ENCODE results near the gene CD44. TPM values are rescaled to one million over a fixed set of nuclear protein-coding genes. Genes with fewer than 3 reads are reported as not detected.

CD44 gene
- total RNA-seq, 2 experiments from 2014 or later = 518 to 534 TPM

DNA sequence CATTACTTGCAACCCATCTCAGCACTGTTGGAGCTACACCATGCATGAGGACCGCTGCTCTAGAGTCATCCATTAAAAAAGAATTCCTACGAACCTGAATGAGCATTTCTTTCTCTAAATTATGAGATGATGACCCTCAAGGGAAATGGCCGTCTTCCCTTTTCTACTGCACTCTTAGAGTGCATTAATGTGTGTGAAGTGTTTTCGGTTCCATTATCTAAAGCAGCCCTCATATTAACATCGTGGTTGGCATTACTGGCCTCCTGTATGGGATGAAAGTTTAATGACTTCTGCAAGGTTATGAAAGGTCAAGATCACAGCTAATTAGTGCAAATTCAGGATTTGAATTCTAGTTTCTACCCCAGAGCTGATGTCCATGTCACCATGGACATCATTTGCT lies 16.7 kb downstream of the CD44 start:
- no peak for DNase-seq
- Mint-ChIP-seq H3K9me3 (peaks cover 18% of the 10 kb centered on the region), H3K4me3 (no peak overlapping the region), H3K36me3 (ENCODE audit: low read depth) (peaks cover 92% of the 10 kb centered on the region), H3K4me1 (peaks cover 96% of the 10 kb centered on the region), H3K27me3 (no peaks in the 10 kb centered on the region), H3K27ac (no peak overlapping the region)
- CTCF ChIA-PET = interaction anchor here (1.3 to 2.8 kb wide), 4 partner anchors 9 to 15 kb away, joined by 4 to 28 read pairs (median 9); no protein-coding TSS in a partner anchor
- POLR2A ChIA-PET = no interaction called here

DNA sequence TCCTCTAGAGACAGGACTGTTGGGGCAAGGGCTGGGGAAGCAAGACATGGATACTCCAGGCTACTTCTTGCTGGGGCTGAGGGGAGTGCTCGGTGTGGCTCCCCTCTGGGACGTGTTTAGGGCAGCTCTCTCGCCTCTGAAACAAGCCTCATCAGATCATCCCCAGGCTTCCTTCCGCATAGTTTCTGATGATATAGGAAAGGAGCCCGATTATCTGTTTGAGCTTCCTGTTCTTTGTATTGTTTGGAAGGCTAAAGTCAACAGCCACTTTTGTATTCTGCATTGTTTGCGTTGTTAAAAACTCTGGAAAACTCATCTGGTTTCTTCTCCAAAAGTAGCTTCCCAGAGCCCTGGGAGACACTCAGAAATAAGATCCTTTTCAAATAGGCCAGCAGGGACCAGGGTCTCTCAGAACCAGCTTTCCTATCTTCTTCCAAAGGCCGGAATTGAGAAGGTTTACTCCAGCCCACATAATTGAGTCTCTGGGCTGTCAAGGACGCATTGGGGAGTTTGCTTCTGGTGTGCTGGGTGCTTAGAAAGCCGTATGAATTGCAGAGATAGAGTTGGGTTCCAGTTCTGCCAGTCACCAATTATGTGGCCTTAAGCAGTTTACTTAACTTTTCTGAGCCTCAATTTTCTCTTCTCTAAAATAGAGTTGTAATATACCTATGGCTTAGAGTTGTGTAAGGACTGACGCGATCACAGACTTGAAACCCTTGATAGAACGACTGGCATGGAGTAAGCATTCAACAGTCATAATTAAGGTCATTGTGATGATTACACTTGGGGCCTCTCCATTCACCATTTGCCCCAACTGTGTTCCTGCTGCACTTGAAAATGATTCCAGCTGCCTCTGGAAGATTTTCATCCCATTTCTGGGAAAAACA lies 19.1 kb downstream of the CD44 start:
- no peak overlapping the region for H3K27ac Mint-ChIP-seq
- H3K9me3 Mint-ChIP-seq = peaks cover 16% of the 10 kb centered on the region
- CTCF ChIA-PET = interaction anchor here (1.1 to 7.5 kb wide), 3 partner anchors 10 to 14 kb away, joined by 3 to 95 read pairs (median 5); no protein-coding TSS in a partner anchor
- H3K4me3 Mint-ChIP-seq = no peak overlapping the region
- peaks cover 98% of the 10 kb centered on the region for H3K4me1 Mint-ChIP-seq
- H3K36me3 Mint-ChIP-seq (ENCODE audit: low read depth) = peaks cover 93% of the 10 kb centered on the region
- H3K27me3 Mint-ChIP-seq = no peaks in the 10 kb centered on the region
- POLR2A ChIA-PET = no interaction called here
- no peak for DNase-seq

DNA sequence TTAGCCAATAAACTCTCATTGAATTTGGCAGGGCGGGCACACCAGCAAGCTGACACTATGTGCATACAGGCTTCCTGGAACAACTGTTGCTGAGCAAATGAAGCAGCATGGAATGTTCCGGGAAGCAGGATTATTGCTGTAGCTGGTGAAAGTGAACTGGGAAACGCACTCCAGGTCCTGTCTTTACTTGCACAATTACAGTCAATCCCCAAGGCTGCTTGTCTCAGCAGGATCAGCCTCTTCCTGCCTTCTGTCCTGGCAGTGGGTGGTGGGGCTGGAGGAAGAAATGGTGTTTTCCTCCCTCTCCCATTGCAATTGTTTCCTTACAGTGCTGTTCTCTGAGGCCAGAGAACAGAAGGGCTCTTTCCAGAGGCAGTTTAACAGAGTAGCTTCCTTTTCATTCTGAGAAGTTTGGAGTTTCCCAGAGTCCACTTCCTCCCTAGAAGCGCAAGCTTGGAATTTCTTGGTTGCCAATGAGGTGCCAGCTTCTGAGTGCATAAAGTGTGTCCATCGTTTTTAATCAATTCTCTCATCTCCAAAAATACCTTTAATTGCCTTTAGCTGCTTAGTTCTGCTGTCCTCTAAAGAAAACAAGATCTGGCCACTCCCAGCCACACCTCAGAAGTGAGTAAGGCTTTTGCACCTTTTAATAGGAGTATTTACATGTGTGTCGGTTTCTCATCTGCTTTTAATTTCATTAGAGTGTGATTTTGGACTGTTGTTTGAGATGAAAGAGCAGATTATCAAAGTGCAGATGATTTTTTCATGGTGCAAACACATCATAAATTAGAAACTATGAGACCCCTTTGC lies 19.9 kb downstream of the CD44 start:
- peaks cover 92% of the 10 kb centered on the region for H3K36me3 Mint-ChIP-seq (ENCODE audit: low read depth)
- POLR2A ChIA-PET = no interaction called here

DNA sequence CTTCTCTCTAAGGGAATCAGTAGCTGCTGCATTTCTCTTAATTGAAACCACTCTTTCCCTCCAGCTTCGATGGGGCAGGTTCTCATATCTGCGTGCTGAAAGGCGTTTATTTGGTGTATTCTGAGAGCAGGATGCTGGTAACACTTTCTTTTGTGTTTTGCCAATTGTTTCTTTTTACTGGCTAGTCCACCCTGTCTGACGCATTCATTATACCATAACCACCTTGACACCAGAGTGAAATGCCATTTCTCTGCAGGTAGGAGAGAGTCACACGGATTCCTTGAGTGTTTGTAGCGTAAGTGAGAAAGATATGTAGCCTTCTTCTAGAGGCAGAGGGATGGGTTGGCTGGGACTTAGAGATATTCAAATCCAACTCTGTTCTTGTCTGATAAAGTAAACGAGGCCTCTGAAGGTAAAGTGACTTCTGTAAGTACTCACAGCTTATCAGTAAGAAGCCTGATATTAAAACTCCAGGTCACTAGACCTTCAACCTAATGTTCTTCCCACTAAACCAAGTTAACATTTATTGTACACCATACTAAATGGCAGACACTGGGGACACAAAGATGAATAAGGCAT lies 21.4 kb downstream of the CD44 start:
- H3K27ac Mint-ChIP-seq = peak overlapping the region; percentile 63
- peaks cover 90% of the 10 kb centered on the region for H3K36me3 Mint-ChIP-seq (ENCODE audit: low read depth)
- peaks cover 8% of the 10 kb centered on the region for H3K9me3 Mint-ChIP-seq
- peak overlapping the region; percentile 3 for H3K4me3 Mint-ChIP-seq
- H3K27me3 Mint-ChIP-seq = no peaks in the 10 kb centered on the region
- DNase-seq = peak; percentile 45
- POLR2A ChIA-PET = no interaction called here
- CTCF ChIA-PET = interaction anchor here (0.9 to 7.5 kb wide), 6 partner anchors 9 to 100 kb away, joined by 3 to 95 read pairs (median 4); no protein-coding TSS in a partner anchor
- peaks cover 98% of the 10 kb centered on the region for H3K4me1 Mint-ChIP-seq

More for the DNA sequence above, 19.9 kb downstream of the CD44 start:
- no peak for DNase-seq
- Mint-ChIP-seq H3K27ac (peak overlapping the region; percentile 63), H3K4me3 (no peak overlapping the region), H3K27me3 (no peaks in the 10 kb centered on the region), H3K9me3 (peaks cover 15% of the 10 kb centered on the region), H3K4me1 (peaks cover 98% of the 10 kb centered on the region)
- CTCF ChIA-PET = interaction anchor here (1.1 to 7.5 kb wide), 4 partner anchors 10 to 102 kb away, joined by 3 to 95 read pairs (median 4); no protein-coding TSS in a partner anchor

DNA sequence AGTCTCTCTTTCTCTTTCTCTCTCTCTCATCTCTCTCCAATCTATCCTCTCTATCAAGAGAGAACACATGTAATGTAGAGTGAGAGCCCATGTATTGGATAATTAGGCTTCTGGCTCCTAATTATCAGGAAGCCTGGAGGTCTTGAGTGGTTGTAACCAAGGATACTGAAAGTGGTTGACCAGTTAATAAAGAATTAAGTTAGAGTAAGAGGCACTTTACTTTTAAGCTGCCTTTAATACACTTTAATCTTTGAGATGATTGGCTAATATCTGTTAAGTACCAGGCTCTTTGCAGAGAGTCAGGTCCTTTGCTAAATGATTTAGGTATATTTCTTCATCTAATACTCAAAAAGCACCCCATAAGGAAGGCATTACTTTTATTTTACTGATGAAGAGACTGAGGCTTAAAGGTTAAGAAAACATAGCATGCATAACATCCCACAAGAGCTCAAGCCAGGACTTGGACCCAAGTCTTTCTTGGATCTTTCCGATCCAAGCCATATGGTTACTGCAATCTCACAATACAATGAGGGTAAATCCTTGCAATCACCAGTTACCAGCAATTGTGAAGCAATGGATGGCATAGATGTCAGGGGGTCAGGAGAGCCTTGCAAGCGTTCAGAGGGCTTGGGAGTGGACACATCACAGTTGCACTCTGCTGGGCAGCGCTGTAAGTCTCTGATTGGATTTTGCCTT lies 22.1 kb downstream of the CD44 start:
- peaks cover 5% of the 10 kb centered on the region for H3K9me3 Mint-ChIP-seq
- no peak overlapping the region for H3K4me3 Mint-ChIP-seq
- ChIA-PET CTCF (interaction anchor here (1.3 to 7.5 kb wide), 2 partner anchors 9 to 13 kb away, joined by 4 to 95 read pairs; no protein-coding TSS in a partner anchor), POLR2A (no interaction called here)
- H3K27ac Mint-ChIP-seq = peak overlapping the region; percentile 63
- H3K4me1 Mint-ChIP-seq = peaks cover 98% of the 10 kb centered on the region
- peaks cover 83% of the 10 kb centered on the region for H3K36me3 Mint-ChIP-seq (ENCODE audit: low read depth)
- DNase-seq = no peak
- H3K27me3 Mint-ChIP-seq = no peaks in the 10 kb centered on the region

DNA sequence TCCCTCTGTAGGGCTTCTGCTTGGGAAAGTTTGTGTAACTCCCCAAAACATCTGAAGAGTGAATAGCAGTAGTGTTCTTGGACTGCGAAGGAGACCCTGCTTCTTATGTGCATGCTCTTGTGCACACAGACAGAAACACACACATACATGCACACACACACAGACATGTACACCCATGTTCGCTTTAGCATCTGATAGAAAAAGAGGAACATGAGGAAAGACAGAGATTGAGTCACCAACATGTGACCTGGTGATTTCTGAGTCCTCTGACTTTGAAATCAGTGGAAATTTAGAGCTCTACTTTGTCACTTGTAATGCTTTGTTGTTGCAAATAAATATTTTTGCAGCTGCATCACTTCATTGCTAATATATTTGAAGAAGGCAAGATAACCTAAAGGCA lies 23.8 kb downstream of the CD44 start:
- Mint-ChIP-seq H3K36me3 (ENCODE audit: low read depth) (peaks cover 83% of the 10 kb centered on the region), H3K4me3 (no peak overlapping the region), H3K27ac (peak overlapping the region; percentile 96), H3K9me3 (peaks cover 5% of the 10 kb centered on the region), H3K4me1 (peaks cover 100% of the 10 kb centered on the region), H3K27me3 (no peaks in the 10 kb centered on the region)
- CTCF ChIA-PET = interaction anchor here (0.6 to 7.5 kb wide), 15 partner anchors 8 to 162 kb away, joined by 3 to 95 read pairs (median 3); partner anchors contain the start of gene CD44
- DNase-seq = no peak
- POLR2A ChIA-PET = interaction anchor here (0.6 to 0.7 kb wide), 2 partner anchors 23 to 229 kb away, joined by 3 read pairs; no protein-coding TSS in a partner anchor

DNA sequence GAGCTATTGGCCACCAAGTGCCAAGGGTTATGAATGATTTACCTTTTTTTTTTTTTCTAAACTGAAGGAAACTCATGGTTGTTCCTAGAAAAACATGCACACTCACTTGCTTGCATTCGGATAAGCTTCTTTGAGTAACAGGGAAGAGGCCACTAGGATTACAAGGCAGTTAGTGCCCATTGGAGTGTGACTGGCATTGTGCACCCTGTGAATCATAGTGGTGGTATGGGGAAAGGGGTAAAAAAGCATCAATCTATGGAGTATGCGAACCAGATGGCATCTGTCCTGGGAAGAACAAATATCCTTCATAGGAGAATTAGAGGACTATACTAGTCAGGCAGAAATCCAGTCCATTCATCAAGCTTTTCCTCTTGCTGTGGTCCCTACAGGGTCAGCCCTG lies 24.2 kb downstream of the CD44 start:
- peaks cover 81% of the 10 kb centered on the region for H3K36me3 Mint-ChIP-seq (ENCODE audit: low read depth)
- no peak overlapping the region for H3K4me3 Mint-ChIP-seq
- DNase-seq = no peak
- CTCF ChIA-PET = interaction anchor here (0.7 to 7.5 kb wide), 13 partner anchors 8 to 245 kb away, joined by 3 to 95 read pairs (median 3); partner anchors contain the start of gene CD44
- H3K9me3 Mint-ChIP-seq = peaks cover 5% of the 10 kb centered on the region
- H3K4me1 Mint-ChIP-seq = peaks cover 100% of the 10 kb centered on the region
- POLR2A ChIA-PET = interaction anchor here (0.6 to 0.7 kb wide), 2 partner anchors 23 to 229 kb away, joined by 3 read pairs; no protein-coding TSS in a partner anchor
- no peaks in the 10 kb centered on the region for H3K27me3 Mint-ChIP-seq
- peak overlapping the region; percentile 96 for H3K27ac Mint-ChIP-seq

DNA sequence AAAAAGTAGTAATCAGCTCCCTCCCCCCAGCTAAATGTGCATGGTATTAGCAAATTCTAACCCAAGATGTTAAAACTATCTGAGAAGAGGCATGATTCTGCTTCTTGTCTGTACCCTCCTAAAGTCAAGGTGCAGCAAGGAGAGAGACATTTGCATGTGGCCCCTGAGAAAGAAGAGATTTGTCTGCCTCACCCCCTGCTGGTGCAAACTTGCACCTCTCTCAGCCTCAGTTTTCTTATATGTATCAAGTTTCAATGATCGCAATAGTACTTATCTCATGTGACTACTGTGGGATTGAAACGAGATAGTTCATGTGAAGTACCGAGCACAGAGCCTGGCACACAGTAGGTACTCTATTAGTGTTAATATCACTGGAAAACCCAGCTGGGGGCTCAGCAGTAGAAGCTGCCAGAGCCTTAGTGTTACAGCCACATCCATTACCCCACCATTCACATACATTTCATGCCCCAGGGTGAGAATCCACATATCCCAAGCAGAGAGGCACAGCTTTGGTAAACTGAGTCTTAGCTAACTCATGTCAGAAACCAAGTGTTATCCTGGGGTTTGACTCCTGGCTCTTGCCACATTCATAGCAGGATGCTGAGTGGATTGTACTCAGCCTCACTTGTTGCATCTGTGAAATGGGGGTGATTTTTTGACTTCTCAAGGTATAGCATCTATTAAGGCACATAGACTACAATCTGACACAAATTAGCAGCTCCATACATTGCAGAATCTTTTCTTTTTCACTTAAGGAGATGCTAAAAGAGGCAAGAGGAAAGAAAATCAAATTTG lies 24.9 kb downstream of the CD44 start:
- ChIA-PET POLR2A (no interaction called here), CTCF (interaction anchor here (0.7 to 7.5 kb wide), 13 partner anchors 9 to 246 kb away, joined by 3 to 95 read pairs (median 3); partner anchors contain the start of gene CD44)
- H3K9me3 Mint-ChIP-seq = peaks cover 5% of the 10 kb centered on the region
- peak overlapping the region; percentile 65 for H3K4me3 Mint-ChIP-seq
- H3K4me1 Mint-ChIP-seq = peaks cover 100% of the 10 kb centered on the region
- DNase-seq = peak; percentile 61
- peaks cover 83% of the 10 kb centered on the region for H3K36me3 Mint-ChIP-seq (ENCODE audit: low read depth)
- H3K27me3 Mint-ChIP-seq = no peaks in the 10 kb centered on the region
- peak overlapping the region; percentile 96 for H3K27ac Mint-ChIP-seq

DNA sequence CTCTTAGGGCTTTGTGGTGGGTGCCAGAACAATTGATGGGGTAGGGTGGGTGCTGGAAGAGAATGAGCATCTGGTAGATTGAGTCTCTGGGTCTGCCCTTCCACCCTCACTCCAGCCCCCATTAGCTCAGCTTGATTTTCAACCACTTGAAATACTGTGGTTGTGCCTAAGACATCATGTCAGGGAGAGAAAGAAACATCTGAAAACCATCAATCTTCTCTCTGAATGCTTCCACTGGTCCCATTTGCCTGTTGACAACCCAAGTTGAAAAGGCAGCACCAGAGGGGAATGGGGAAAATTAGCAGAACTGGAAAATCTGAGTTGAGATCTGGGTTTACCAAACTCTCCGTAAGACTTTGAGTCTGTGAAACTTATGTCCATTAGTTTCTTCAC lies 26.1 kb downstream of the CD44 start:
- peaks cover 84% of the 10 kb centered on the region for H3K36me3 Mint-ChIP-seq (ENCODE audit: low read depth)
- H3K9me3 Mint-ChIP-seq = peaks cover 5% of the 10 kb centered on the region
- H3K27ac Mint-ChIP-seq = peak overlapping the region; percentile 96
- DNase-seq = no peak
- H3K4me3 Mint-ChIP-seq = peak overlapping the region; percentile 65
- H3K27me3 Mint-ChIP-seq = no peaks in the 10 kb centered on the region
- POLR2A ChIA-PET = no interaction called here
- CTCF ChIA-PET = interaction anchor here (1.1 to 5.3 kb wide), 5 partner anchors 10 to 189 kb away, joined by 3 to 28 read pairs (median 4); no protein-coding TSS in a partner anchor
- H3K4me1 Mint-ChIP-seq = peaks cover 100% of the 10 kb centered on the region

DNA sequence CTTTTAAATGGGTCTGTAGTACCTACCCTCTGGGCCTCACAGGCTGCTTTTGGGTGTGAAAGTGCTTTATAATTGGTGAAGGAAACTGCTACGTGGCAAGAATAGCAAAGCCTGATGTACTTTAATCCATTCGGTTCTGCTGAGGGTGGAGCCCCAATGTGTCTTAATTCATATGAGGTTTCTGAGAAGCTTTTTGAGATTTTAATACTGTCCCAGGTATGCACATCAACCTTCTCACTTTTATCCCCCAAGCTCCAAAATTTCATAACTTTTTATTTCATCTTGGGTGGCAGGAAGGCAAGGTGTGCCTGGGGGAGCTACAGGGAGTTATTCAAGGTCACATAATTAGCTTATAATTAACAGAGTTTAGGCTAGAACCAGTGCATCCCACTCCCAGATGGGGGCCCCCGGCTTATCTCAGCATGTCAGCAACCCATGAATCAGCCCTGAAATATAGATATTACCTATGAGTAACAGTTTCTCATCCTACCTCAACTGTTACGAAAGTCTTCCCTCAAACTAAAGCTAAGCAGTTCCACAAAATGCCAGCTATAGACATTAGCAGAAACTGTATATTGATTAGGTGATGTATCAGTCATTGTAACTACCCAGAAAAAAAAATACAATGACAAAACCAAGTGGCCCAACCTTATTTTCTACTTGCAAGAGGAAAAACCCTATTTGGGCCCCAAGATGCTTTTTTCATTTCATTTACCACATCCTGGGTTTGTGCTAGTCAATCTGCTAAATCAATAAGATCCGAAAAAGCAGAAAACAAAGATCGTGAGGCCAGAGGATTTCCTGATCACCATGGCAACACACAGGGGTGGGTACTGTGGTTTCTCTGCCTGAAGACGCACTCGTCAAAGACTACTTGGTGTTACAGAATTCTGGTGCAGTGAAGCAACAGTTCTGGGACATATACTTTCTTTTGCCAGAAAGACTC lies 26.7 kb downstream of the CD44 start:
- H3K9me3 Mint-ChIP-seq = peaks cover 5% of the 10 kb centered on the region
- H3K27me3 Mint-ChIP-seq = no peaks in the 10 kb centered on the region
- H3K4me3 Mint-ChIP-seq = peak overlapping the region; percentile 65
- POLR2A ChIA-PET = interaction anchor here (0.7 to 0.9 kb wide), 2 partner anchors 20 to 115 kb away, joined by 3 to 5 read pairs; no protein-coding TSS in a partner anchor
- peak overlapping the region; percentile 96 for H3K27ac Mint-ChIP-seq
- DNase-seq = peak; percentile 96
- H3K4me1 Mint-ChIP-seq = peaks cover 100% of the 10 kb centered on the region
- CTCF ChIA-PET = interaction anchor here (0.8 to 5.3 kb wide), 8 partner anchors 11 to 190 kb away, joined by 3 to 28 read pairs (median 4); no protein-coding TSS in a partner anchor
- H3K36me3 Mint-ChIP-seq (ENCODE audit: low read depth) = peaks cover 83% of the 10 kb centered on the region

Measured in activated CD4-positive, alpha-beta T cell treated with anti-CD3 and anti-CD28 coated beads, Interleukin-2, amount 10 ng/mL, durations not matched to agents 7 days and 5 days (primary cell).